Fibroblast of lung (primary cell): Measurements from ENCODE around the gene TRPM3. TPM values are rescaled to one million over a fixed set of nuclear protein-coding genes. Genes with fewer than 3 reads are reported as not detected.

ENCODE experiments used
- DNase-seq, 2 donors: peaks; one replicate each; pipeline versions ENCODE4 v3.0.0 to v3.0.0-alpha.2; 2010; ENCODE audit warnings: low read depth in 2 of 2
- H2AFZ ChIP-seq: 2 replicates; pipeline ENCODE4 v1.5.1; 2012; ENCODE audit warnings: low read length, control low read depth, inconsistent platforms
- H3K27ac ChIP-seq: 2 replicates; pipeline ENCODE4 v1.5.1; 2011; ENCODE audit warnings: low read length, control low read depth; ENCODE audit not compliant: insufficient read depth
- H3K27me3 ChIP-seq: 2 replicates; pipeline ENCODE4 v1.5.1; 2011; ENCODE audit warnings: mild to moderate bottlenecking, low read length; ENCODE audit not compliant: control insufficient read depth, insufficient read depth
- H3K36me3 ChIP-seq: 2 replicates; pipeline ENCODE4 v1.5.1; 2011; ENCODE audit warnings: low read length; ENCODE audit not compliant: control insufficient read depth, insufficient read depth
- H3K4me1 ChIP-seq: 2 replicates; pipeline ENCODE4 v1.5.1; 2011; ENCODE audit warnings: low read length; ENCODE audit not compliant: control insufficient read depth, insufficient read depth; ENCODE audit errors: extremely low read depth
- H3K4me2 ChIP-seq: 2 replicates; pipeline ENCODE4 v1.5.1; 2011; ENCODE audit warnings: low read length, control low read depth; ENCODE audit not compliant: insufficient read depth; ENCODE audit errors: extremely low read depth
- H3K4me3 ChIP-seq, 4 experiments: fragments of 200-600 bp in 1 of 4; sonication (generic) in 1 of 4; replicated peaks in 1 of 4; 2 replicates each; pipeline ENCODE4 v1.5.1; 2011 to 2016; ENCODE audit warnings: low read length in 4 of 4, low read depth in 3 of 4, mild to moderate bottlenecking in 3 of 4, control low read depth in 2 of 4, inconsistent platforms in 1 of 4, mixed read lengths in 1 of 4; ENCODE audit not compliant: insufficient read depth in 1 of 4; ENCODE audit errors: control extremely low read depth in 1 of 4
- H3K79me2 ChIP-seq: 2 replicates; pipeline ENCODE4 v1.5.1; 2012; ENCODE audit warnings: mild to moderate bottlenecking, low read length, inconsistent platforms; ENCODE audit not compliant: control insufficient read depth, insufficient read depth
- H3K9ac ChIP-seq: 2 replicates; pipeline ENCODE4 v1.5.1; 2011; ENCODE audit warnings: mild to moderate bottlenecking, low read length, control low read depth; ENCODE audit not compliant: insufficient read depth
- H3K9me3 ChIP-seq: 2 replicates; pipeline ENCODE4 v1.5.1; 2012; ENCODE audit warnings: low read depth, low read length; ENCODE audit not compliant: control insufficient read depth, insufficient read depth
- H4K20me1 ChIP-seq: 2 replicates; pipeline ENCODE4 v1.5.1; 2011; ENCODE audit warnings: low read length; ENCODE audit not compliant: control insufficient read depth, insufficient read depth; ENCODE audit errors: extremely low read depth
- CTCF ChIP-seq, 2 donors: IDR thresholded peaks in 1 of 2; conservative IDR thresholded peaks in 1 of 2; 1 replicate in 1 of 2; 2 replicates in 1 of 2; pipeline ENCODE4 v1.5.1; 2011 to 2012; ENCODE audit warnings: low read length in 2 of 2, control low read depth in 1 of 2, inconsistent platforms in 1 of 2, low read depth in 1 of 2, mild to moderate bottlenecking in 1 of 2
- EZH2 ChIP-seq: IDR thresholded peaks from 2 replicates; pipeline ENCODE4 v1.5.1; 2012; ENCODE audit warnings: low read length, control low read depth, mild to moderate bottlenecking; ENCODE audit errors: missing control alignments
- polyA plus RNA-seq, 2 donors: library from polyadenylated mRNA; depleted of rRNA in 1 of 2; stranded (reverse) in 1 of 2; unstranded in 1 of 2; fragments of >200 nt; gene quantifications; 2 replicates each; pipeline ENCODE4 v1.2.1, GENCODE V29; 2011 to 2012; ENCODE audit warnings: missing spikeins in 1 of 2
- total RNA-seq: library from RNA; depleted of rRNA; stranded (reverse); fragments of >200 nt; gene quantifications from 2 replicates; pipeline ENCODE4 v1.2.1, GENCODE V29; 2014

The TRPM3 gene
- total and polyA plus RNA-seq, 2 donors (not counting 1 experiment from before 2014, with no cell fraction given) = 0.05 to 0.50 TPM

GRCh38 chr9:70569070-70569772 is 552.2 kb downstream of the TRPM3 start:
- H3K9me3 ChIP-seq = no peaks in the 10 kb centered on the region
- H2AFZ ChIP-seq = no peak overlapping the region
- no peaks in the 10 kb centered on the region for H3K4me1 ChIP-seq
- H3K36me3 ChIP-seq = no peaks in the 10 kb centered on the region
- DNase-seq = no peak
- H3K4me2 ChIP-seq = no peak overlapping the region
- no peak overlapping the region for H3K4me3 ChIP-seq
- no peaks in the 10 kb centered on the region for H3K27me3 ChIP-seq
- no peaks in the 10 kb centered on the region for H4K20me1 ChIP-seq
- no peak overlapping the region for H3K9ac ChIP-seq
- no peak overlapping the region for H3K27ac ChIP-seq
- TF ChIP-seq CTCF (conservative IDR thresholded peaks at IDR 0.05 in 1 of 2, IDR thresholded peaks at IDR 0.05 in 1 of 2; ENCODE audit: low read depth in 1 of 2, low read length in 2 of 2) (no peak), EZH2 (no peak)
- H3K79me2 ChIP-seq = no peaks in the 10 kb centered on the region

DNA sequence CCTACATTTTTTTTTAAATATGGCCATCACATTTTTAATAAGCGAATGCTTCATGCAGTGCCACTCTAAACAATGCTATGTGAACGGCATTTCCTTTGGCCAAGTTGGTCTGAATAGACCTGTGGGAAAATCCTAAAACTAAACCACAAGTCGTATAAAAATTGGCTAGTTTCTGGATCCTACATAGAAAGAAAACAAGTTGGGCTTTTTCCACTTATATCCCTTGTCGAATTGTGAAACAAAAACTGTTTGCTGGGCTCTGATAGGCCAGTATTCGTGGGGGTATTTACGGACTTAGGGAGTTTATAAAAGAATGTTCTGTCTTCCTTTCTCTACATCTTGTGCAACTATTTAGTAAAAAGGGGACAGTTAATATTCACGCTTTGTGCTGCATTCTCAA is 553.9 kb downstream of the TRPM3 start:
- Histone ChIP-seq H3K4me1 (peaks cover 7% of the 10 kb centered on the region), H2AFZ (no peak overlapping the region), H4K20me1 (no peaks in the 10 kb centered on the region), H3K9ac (no peak overlapping the region), H3K4me3 (no peak overlapping the region), H3K27me3 (no peaks in the 10 kb centered on the region), H3K9me3 (no peaks in the 10 kb centered on the region), H3K4me2 (no peak overlapping the region), H3K36me3 (no peaks in the 10 kb centered on the region), H3K27ac (no peak overlapping the region), H3K79me2 (no peaks in the 10 kb centered on the region)
- DNase-seq = no peak
- TF ChIP-seq CTCF (conservative IDR thresholded peaks at IDR 0.05 in 1 of 2, IDR thresholded peaks at IDR 0.05 in 1 of 2; ENCODE audit: low read depth in 1 of 2, low read length in 2 of 2) = no peak
- TF ChIP-seq EZH2 = no peak

GRCh38 chr9:70566751-70567150 is 554.7 kb downstream of the TRPM3 start:
- H4K20me1 ChIP-seq = no peaks in the 10 kb centered on the region
- DNase-seq = no peak
- H3K27ac ChIP-seq = no peak overlapping the region
- H3K36me3 ChIP-seq = no peaks in the 10 kb centered on the region
- no peak overlapping the region for H3K9ac ChIP-seq
- no peaks in the 10 kb centered on the region for H3K79me2 ChIP-seq
- no peak overlapping the region for H3K4me2 ChIP-seq
- H3K4me3 ChIP-seq = no peak overlapping the region
- no peaks in the 10 kb centered on the region for H3K9me3 ChIP-seq
- no peak for TF ChIP-seq EZH2
- H2AFZ ChIP-seq = no peak overlapping the region
- H3K4me1 ChIP-seq = peaks cover 9% of the 10 kb centered on the region
- H3K27me3 ChIP-seq = no peaks in the 10 kb centered on the region
